ENCODE results near the gene KCTD14.
"Not testable (repeated sequence)": the region's sequence is repeated elsewhere in the genome, so short reads cannot be mapped to it uniquely, and the experiment has no call there.

KCTD14 gene

DNA sequence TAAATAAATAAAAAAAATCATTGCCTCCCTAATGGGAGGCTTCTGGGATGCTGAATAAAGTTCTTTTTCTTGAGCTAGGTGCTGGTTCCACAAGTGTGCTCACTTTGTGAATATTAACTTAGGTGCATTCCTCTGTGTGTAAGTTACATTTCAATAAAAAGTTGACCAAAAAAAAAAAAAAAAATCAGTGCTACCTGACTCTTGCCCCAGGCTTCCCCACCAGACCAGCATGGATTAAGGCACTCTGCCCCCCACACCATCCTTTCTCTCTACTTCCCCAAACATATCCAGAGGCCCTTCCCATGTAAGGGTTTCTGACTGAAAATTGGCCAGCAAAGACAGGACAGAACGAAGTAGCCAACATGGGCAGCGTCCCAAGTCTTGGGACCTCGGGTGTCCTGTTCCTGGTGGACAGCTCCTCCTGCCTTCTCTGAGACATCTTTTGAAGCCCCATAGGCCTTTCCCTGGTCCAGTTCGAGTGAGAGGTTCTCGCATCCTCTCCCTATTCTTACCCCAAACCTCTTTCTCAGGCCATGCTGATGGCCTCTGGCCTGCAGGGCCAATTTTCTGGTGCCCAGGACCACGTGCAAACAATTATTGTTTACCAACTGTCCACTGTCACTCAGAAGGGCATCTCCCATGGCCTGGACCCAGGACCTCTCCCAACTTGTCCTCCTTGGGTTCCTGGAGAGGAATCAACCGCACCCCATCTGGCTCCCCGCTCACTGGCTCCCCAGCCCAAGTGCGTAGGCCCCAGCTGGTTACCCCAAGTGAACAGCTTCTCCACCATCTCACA, 14.9 kb upstream of the KCTD14 start:
- Histone ChIP-seq H3K4me1 (ENCODE audit: control insufficient read depth, insufficient read depth, low read length, unreplicated experiment) (peaks cover 32% of the 10 kb centered on the region), H3K79me2 (ENCODE audit: control insufficient read depth, insufficient read depth, low read length, unreplicated experiment) (peaks cover 2% of the 10 kb centered on the region), H3K36me3 (ENCODE audit: insufficient read depth, low read length) (no peaks in the 10 kb centered on the region), H3K27me3 (ENCODE audit: insufficient read depth, low read length) (no peaks in the 10 kb centered on the region), H3K4me3 (ENCODE audit: low read depth, low read length) (no peak overlapping the region), H2AFZ (ENCODE audit: low read length, unreplicated experiment) (no peak overlapping the region), H3K27ac (ENCODE audit: low read depth, low read length) (no peak overlapping the region)

DNA sequence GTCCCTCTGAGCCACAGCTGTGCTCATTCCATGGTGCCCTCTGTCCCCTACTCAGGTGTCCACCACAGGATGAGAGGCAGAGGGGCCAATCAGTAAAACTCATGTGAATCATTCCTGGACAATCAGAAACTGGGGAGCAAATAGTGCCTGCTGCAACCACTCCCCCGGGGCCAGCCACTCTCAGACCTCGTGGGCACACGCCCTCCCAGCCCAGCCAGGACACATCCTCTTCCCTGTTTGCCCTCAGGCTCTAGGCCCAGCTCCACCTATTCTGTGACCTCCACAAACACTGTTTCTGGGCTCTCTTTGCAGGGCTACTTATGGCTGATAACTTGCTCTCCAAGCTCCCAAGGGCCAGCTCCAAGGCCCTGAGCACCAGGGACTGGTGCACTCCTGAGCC, 14.0 kb upstream of the KCTD14 start:
- Histone ChIP-seq H2AFZ (ENCODE audit: low read length, unreplicated experiment) (no peak overlapping the region), H3K27me3 (ENCODE audit: insufficient read depth, low read length) (no peaks in the 10 kb centered on the region), H3K79me2 (ENCODE audit: control insufficient read depth, insufficient read depth, low read length, unreplicated experiment) (peaks cover 2% of the 10 kb centered on the region), H3K27ac (ENCODE audit: low read depth, low read length) (no peak overlapping the region), H3K36me3 (ENCODE audit: insufficient read depth, low read length) (no peaks in the 10 kb centered on the region), H3K4me3 (ENCODE audit: low read depth, low read length) (no peak overlapping the region), H3K4me1 (ENCODE audit: control insufficient read depth, insufficient read depth, low read length, unreplicated experiment) (peaks cover 32% of the 10 kb centered on the region)

- Histone ChIP-seq H3K27ac (ENCODE audit: low read depth, low read length) (no peak overlapping the region), H3K36me3 (ENCODE audit: insufficient read depth, low read length) (no peaks in the 10 kb centered on the region), H3K79me2 (ENCODE audit: control insufficient read depth, insufficient read depth, low read length, unreplicated experiment) (peaks cover 2% of the 10 kb centered on the region)
These were observed 13.2 kb upstream of the KCTD14 start for GRCh38 chr11:78036313-78036712.

DNA sequence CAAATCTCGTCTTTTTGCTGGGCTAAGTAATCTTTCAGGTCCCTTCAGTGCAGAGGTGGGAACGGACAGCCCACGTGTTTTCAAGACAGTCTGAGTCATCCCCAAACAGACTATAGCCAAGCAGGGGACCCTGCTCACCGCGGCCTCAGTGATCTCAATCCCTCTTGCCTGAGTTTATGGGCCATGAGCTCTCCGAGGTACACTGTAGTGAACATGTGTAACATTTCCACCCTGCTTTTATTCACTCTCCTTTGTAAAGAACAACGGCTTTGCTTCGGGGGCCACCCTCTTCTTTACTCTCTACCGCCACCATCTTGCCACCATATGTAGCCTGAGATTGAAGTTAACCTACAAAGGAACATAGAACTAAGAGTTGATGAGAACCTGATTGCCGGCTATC, 11.5 kb upstream of the KCTD14 start:
- no peaks in the 10 kb centered on the region for H3K27me3 ChIP-seq (ENCODE audit: insufficient read depth, low read length)
- no peaks in the 10 kb centered on the region for H3K36me3 ChIP-seq (ENCODE audit: insufficient read depth, low read length)
- H3K79me2 ChIP-seq (ENCODE audit: control insufficient read depth, insufficient read depth, low read length, unreplicated experiment) = no peaks in the 10 kb centered on the region
- no peak overlapping the region for H2AFZ ChIP-seq (ENCODE audit: low read length, unreplicated experiment)
- H3K4me1 ChIP-seq (ENCODE audit: control insufficient read depth, insufficient read depth, low read length, unreplicated experiment) = peaks cover 25% of the 10 kb centered on the region
- no peak overlapping the region for H3K4me3 ChIP-seq (ENCODE audit: low read depth, low read length)
- H3K27ac ChIP-seq (ENCODE audit: low read depth, low read length) = no peak overlapping the region

More at GRCh38 chr11:78036313-78036712, 13.2 kb upstream of the KCTD14 start:
- H3K4me1 ChIP-seq (ENCODE audit: control insufficient read depth, insufficient read depth, low read length, unreplicated experiment) = peaks cover 31% of the 10 kb centered on the region
- no peak overlapping the region for H3K4me3 ChIP-seq (ENCODE audit: low read depth, low read length)
- no peaks in the 10 kb centered on the region for H3K27me3 ChIP-seq (ENCODE audit: insufficient read depth, low read length)
- H2AFZ ChIP-seq (ENCODE audit: low read length, unreplicated experiment) = no peak overlapping the region

DNA sequence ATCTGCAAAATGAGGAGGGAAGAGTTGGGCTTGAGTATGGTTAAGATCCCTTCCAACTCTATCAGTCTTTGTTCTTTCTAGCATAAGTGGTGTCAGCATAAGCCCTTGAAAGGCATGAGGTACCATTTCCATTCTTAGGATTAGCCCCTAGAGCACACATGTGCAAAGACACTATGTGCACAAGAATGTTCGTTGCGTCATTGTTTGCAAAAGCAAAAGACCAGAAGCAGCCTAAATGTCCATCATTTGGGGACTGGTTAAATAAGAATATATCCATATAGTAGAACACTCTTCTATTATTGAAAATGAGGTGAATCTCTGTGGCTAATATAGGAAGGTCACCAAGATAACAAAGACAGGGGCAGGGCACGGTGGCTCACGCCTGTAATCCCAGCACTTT, 10.0 kb upstream of the KCTD14 start:
- H3K4me3 ChIP-seq (ENCODE audit: low read depth, low read length) = no peak overlapping the region
- H3K36me3 ChIP-seq (ENCODE audit: insufficient read depth, low read length) = no peaks in the 10 kb centered on the region
- H3K79me2 ChIP-seq (ENCODE audit: control insufficient read depth, insufficient read depth, low read length, unreplicated experiment) = no peaks in the 10 kb centered on the region
- peaks cover 17% of the 10 kb centered on the region for H3K4me1 ChIP-seq (ENCODE audit: control insufficient read depth, insufficient read depth, low read length, unreplicated experiment)
- no peaks in the 10 kb centered on the region for H3K27me3 ChIP-seq (ENCODE audit: insufficient read depth, low read length)
- H2AFZ ChIP-seq (ENCODE audit: low read length, unreplicated experiment) = no peak overlapping the region
- no peak overlapping the region for H3K27ac ChIP-seq (ENCODE audit: low read depth, low read length)

DNA sequence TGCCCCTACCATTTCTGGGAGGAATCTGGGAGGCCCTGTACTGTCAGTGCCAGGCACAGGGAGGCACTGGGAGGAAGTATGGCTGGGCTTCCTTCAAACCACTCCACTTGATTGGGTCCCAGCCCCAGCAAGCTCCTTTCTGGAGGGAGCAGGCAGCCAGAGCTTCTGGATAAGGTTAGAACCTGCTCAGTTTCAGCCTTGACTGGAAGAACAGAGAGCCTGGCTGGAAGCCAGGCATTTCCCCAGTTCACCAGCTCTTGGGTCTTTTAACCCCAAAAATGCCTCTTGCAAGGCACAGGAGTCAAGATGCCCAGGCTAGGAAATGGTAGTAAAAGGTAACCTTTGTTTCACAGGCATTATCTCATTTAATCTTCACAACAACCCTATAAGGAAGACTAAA, 9.0 kb upstream of the KCTD14 start:
- Histone ChIP-seq H3K4me1 (ENCODE audit: control insufficient read depth, insufficient read depth, low read length, unreplicated experiment) (peaks cover 14% of the 10 kb centered on the region), H2AFZ (ENCODE audit: low read length, unreplicated experiment) (no peak overlapping the region), H3K27ac (ENCODE audit: low read depth, low read length) (no peak overlapping the region), H3K4me3 (ENCODE audit: low read depth, low read length) (no peak overlapping the region), H3K36me3 (ENCODE audit: insufficient read depth, low read length) (no peaks in the 10 kb centered on the region), H3K27me3 (ENCODE audit: insufficient read depth, low read length) (no peaks in the 10 kb centered on the region), H3K79me2 (ENCODE audit: control insufficient read depth, insufficient read depth, low read length, unreplicated experiment) (no peaks in the 10 kb centered on the region)

- Histone ChIP-seq H3K27me3 (ENCODE audit: insufficient read depth, low read length) (no peaks in the 10 kb centered on the region), H2AFZ (ENCODE audit: low read length, unreplicated experiment) (no peak overlapping the region), H3K36me3 (ENCODE audit: insufficient read depth, low read length) (no peaks in the 10 kb centered on the region), H3K79me2 (ENCODE audit: control insufficient read depth, insufficient read depth, low read length, unreplicated experiment) (no peaks in the 10 kb centered on the region), H3K4me3 (ENCODE audit: low read depth, low read length) (no peak overlapping the region), H3K27ac (ENCODE audit: low read depth, low read length) (no peak overlapping the region), H3K4me1 (ENCODE audit: control insufficient read depth, insufficient read depth, low read length, unreplicated experiment) (peaks cover 9% of the 10 kb centered on the region)
These were observed 8.6 kb upstream of the KCTD14 start for GRCh38 chr11:78031629-78032028.

DNA sequence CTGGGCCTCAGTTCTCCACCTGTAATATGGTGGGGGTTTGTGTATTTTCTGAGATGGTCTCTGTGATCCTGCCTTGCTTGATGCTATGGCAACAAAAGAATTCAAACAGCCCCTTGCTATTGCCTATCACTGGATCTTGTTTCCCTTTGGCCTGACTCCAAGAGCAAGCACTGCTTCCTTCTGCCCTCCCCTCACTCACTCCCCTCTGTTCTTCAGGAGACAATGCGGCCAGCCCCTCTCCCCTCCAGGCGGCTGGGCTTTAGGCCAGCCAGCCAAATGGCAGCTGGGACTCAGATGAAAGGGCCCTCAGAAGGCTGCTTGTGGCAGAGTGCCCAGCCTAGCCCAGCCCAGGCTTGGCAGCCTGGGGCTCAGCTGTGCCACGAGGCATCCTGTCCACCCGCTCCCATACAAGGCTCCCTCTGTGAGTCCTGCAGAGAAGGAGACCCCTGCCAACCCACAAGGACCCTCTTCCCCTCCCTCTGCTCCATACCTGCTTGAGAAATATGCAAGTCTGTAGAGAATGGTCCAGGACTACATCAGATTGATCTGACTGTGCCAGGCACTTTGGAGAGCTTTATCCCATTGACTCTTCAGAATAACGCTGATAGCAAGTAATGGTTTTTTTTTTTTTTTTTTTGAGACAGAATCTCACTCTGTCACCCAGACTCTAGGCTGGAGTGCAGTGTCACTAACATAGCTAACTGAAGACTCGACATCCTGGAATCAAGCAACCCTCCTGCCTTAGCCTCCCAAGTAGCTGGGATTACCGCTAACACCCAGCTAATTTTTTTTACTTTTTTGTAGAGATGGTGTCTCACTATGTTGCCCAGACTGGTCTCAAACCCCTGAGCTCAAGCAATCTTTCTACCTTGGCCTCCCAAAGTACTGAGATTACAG, 7.6 kb upstream of the KCTD14 start:
- Histone ChIP-seq H3K4me3 (ENCODE audit: low read depth, low read length) (no peak overlapping the region), H3K27ac (ENCODE audit: low read depth, low read length) (no peak overlapping the region), H3K79me2 (ENCODE audit: control insufficient read depth, insufficient read depth, low read length, unreplicated experiment) (no peaks in the 10 kb centered on the region), H3K4me1 (ENCODE audit: control insufficient read depth, insufficient read depth, low read length, unreplicated experiment) (peaks cover 9% of the 10 kb centered on the region), H2AFZ (ENCODE audit: low read length, unreplicated experiment) (peak overlapping the region; percentile 28), H3K36me3 (ENCODE audit: insufficient read depth, low read length) (no peaks in the 10 kb centered on the region), H3K27me3 (ENCODE audit: insufficient read depth, low read length) (no peaks in the 10 kb centered on the region)

- H2AFZ ChIP-seq (ENCODE audit: low read length, unreplicated experiment); H3K79me2 ChIP-seq (ENCODE audit: control insufficient read depth, insufficient read depth, low read length, unreplicated experiment); H3K27me3 ChIP-seq (ENCODE audit: insufficient read depth, low read length); H3K36me3 ChIP-seq (ENCODE audit: insufficient read depth, low read length); H3K27ac ChIP-seq (ENCODE audit: low read depth, low read length); H3K4me3 ChIP-seq (ENCODE audit: low read depth, low read length): not testable (repeated sequence)
- H3K4me1 ChIP-seq (ENCODE audit: control insufficient read depth, insufficient read depth, low read length, unreplicated experiment) = peaks cover 13% of the 10 kb centered on the region
These were observed 5.3 kb upstream of the KCTD14 start for GRCh38 chr11:78028423-78028822.

GRCh38 chr11:78027759-78028158, 4.7 kb upstream of the KCTD14 start:
- H3K36me3 ChIP-seq (ENCODE audit: insufficient read depth, low read length) = no peaks in the 10 kb centered on the region
- no peaks in the 10 kb centered on the region for H3K27me3 ChIP-seq (ENCODE audit: insufficient read depth, low read length)
- H3K4me3 ChIP-seq (ENCODE audit: low read depth, low read length) = no peak overlapping the region
- no peak overlapping the region for H3K27ac ChIP-seq (ENCODE audit: low read depth, low read length)
- H3K79me2 ChIP-seq (ENCODE audit: control insufficient read depth, insufficient read depth, low read length, unreplicated experiment) = no peaks in the 10 kb centered on the region
- H2AFZ ChIP-seq (ENCODE audit: low read length, unreplicated experiment) = no peak overlapping the region
- H3K4me1 ChIP-seq (ENCODE audit: control insufficient read depth, insufficient read depth, low read length, unreplicated experiment) = peaks cover 14% of the 10 kb centered on the region

DNA sequence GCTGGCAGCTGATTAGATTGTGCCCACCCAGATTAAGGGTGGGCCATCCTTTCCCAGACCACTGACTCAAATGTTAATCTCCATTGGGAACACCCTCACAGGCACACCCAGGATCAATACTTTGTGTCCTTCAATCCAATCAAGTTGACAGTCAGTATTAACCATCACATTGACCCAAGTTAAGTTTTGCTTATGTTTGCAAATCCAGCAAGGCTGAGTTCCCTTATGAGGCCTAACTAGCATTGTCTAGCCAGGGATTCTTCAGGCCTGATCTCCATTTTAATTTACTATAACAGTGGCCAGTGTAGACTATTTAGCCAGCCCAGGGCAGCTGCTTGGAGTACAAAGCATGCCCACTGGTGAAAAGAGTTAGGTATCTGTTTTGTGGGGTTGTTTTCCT, 2.3 kb upstream of the KCTD14 start:
- Histone ChIP-seq H3K79me2 (ENCODE audit: control insufficient read depth, insufficient read depth, low read length, unreplicated experiment) (no peaks in the 10 kb centered on the region), H3K27ac (ENCODE audit: low read depth, low read length) (no peak overlapping the region), H3K4me3 (ENCODE audit: low read depth, low read length) (no peak overlapping the region), H3K27me3 (ENCODE audit: insufficient read depth, low read length) (no peaks in the 10 kb centered on the region), H2AFZ (ENCODE audit: low read length, unreplicated experiment) (no peak overlapping the region), H3K36me3 (ENCODE audit: insufficient read depth, low read length) (no peaks in the 10 kb centered on the region), H3K4me1 (ENCODE audit: control insufficient read depth, insufficient read depth, low read length, unreplicated experiment) (peaks cover 11% of the 10 kb centered on the region)
